ENCODE data around the gene AK5.

Gene AK5

DNA sequence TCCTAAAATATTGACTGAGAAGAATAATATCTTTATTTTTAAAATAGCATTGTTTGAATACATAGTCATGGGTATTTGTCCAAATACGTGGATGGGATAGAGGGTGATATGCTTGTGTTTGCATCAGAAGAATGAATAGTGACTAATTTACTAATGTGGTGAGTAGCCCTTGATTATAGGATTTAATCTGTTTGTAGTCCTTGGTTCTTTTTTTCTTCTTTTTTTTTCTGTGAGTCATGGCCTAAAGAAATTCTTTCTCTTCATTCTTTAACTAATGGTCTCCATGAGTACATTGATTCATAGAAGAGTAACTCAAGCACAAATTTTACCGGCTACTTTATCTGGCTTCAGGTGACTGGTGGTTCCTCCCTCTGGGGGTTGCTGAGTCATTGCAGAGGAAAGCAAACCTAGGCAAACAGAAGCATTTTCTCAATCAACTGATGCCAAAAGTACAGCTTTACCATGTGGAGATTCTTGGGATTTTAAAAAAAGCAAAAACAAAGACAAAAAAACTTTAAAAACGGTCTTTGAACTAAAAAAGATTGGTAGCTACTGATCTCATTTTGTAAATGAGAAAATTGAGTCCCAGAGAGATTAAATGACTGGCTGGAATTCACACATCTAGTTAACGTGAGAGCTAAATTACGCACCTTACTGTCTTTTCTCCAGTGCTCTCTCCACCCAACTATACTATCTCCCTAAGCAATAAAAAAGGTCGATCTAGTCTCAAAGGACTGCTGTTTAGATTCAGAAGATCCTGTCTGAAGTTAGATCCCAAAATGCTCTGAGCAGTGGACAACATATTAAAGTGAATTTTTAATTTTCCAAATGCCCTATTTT lies 40.5 kb downstream of the AK5 start:
- TF ChIP-seq ZFX (IDR thresholded peaks at IDR 0.05; ENCODE audit: borderline replicate concordance) = no peak
- no peak for TF ChIP-seq CTCF (IDR thresholded peaks at IDR 0.05)
- H3K27ac ChIP-seq = no peak overlapping the region

GRCh38 chr1:77333501-77333900 lies 51.7 kb downstream of the AK5 start:
- H3K27ac ChIP-seq = peak overlapping the region; percentile 67

DNA sequence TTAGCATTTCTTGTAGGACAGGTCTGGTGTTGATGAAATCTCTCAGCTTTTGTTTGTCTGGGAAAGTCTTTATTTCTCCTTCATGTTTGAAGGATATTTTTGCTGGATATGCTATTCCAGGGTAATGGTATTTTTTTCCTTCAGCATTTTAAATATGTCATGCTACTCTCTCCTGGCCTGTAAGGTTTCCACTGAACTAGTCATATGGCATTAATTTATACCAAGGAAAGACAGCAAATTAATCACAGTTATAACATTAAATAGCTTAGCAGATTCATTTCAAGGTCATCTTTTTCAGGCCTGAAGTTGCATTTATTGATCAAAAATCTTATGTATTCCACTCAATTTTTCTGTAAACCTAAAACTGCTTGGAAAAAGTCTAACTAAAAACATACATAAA lies 54.9 kb downstream of the AK5 start:
- no peak overlapping the region for H3K27ac ChIP-seq
- no peak for TF ChIP-seq ZFX (IDR thresholded peaks at IDR 0.05; ENCODE audit: borderline replicate concordance)
- TF ChIP-seq CTCF (IDR thresholded peaks at IDR 0.05) = no peak

More at GRCh38 chr1:77333501-77333900, 51.7 kb downstream of the AK5 start:
- TF ChIP-seq ZFX (IDR thresholded peaks at IDR 0.05; ENCODE audit: borderline replicate concordance) (no peak), CTCF (IDR thresholded peaks at IDR 0.05) (no peak)

GRCh38 chr1:77339326-77339725 lies 57.5 kb downstream of the AK5 start:
- no peak overlapping the region for H3K27ac ChIP-seq
- TF ChIP-seq CTCF (IDR thresholded peaks at IDR 0.05) (no peak), ZFX (IDR thresholded peaks at IDR 0.05; ENCODE audit: borderline replicate concordance) (no peak)

DNA sequence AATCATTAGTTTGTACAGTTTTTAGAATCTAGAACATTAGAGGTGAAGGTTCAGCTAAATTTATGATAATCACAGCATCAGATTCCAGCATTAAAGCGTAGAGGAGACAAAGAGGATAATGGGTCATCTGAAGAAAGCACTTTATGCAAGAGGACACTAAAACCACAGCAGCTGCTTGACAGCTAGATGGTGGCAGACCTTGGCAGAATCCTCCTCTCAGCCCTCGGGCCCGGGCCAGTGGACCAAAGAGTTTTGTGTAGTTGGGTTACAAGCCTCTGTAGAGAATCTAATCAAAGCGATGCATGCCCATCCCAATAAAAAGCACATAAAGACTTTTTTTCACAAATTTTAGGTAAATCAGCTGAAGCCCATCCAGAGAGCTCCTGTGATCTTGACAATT lies 59.4 kb downstream of the AK5 start:
- no peak overlapping the region for H3K27ac ChIP-seq
- TF ChIP-seq CTCF (IDR thresholded peaks at IDR 0.05) (no peak), ZFX (IDR thresholded peaks at IDR 0.05; ENCODE audit: borderline replicate concordance) (no peak)

- H3K27ac ChIP-seq = no peak overlapping the region
These were observed 60.9 kb downstream of the AK5 start for GRCh38 chr1:77342745-77343144.

More at GRCh38 chr1:77342745-77343144, 60.9 kb downstream of the AK5 start:
- no peak for TF ChIP-seq CTCF (IDR thresholded peaks at IDR 0.05)
- no peak for TF ChIP-seq ZFX (IDR thresholded peaks at IDR 0.05; ENCODE audit: borderline replicate concordance)

Data from 22Rv1 (cell line).